ENCODE data around the gene SLC16A1. TPM values are rescaled to one million over a fixed set of nuclear protein-coding genes. Genes with fewer than 3 reads are reported as not detected.

SLC16A1 gene
- polyA plus RNA-seq, 1 of the 3 experiments (the other 2 are of a cell fraction) = 34.2 TPM

DNA sequence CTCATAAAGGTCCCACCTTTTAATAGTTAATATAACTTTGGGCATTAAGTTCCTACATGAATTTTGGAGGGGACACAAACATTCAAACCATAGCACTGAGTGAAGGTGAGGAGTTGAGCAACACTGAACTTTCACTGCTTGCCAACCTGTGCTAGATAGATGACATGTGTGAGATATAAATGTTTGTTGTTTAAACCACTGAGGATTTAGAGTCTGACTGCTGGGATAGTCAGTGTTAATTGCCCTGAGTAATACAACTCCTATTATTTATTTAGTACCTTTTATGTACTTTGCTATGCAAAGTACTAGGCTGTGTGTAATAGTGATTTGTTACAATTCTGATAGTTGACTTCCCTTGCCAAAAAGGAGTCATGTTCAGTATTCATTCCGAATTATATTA is 32.4 kb upstream of the SLC16A1 start (continued):
- TF ChIP-seq, protein P1, sequence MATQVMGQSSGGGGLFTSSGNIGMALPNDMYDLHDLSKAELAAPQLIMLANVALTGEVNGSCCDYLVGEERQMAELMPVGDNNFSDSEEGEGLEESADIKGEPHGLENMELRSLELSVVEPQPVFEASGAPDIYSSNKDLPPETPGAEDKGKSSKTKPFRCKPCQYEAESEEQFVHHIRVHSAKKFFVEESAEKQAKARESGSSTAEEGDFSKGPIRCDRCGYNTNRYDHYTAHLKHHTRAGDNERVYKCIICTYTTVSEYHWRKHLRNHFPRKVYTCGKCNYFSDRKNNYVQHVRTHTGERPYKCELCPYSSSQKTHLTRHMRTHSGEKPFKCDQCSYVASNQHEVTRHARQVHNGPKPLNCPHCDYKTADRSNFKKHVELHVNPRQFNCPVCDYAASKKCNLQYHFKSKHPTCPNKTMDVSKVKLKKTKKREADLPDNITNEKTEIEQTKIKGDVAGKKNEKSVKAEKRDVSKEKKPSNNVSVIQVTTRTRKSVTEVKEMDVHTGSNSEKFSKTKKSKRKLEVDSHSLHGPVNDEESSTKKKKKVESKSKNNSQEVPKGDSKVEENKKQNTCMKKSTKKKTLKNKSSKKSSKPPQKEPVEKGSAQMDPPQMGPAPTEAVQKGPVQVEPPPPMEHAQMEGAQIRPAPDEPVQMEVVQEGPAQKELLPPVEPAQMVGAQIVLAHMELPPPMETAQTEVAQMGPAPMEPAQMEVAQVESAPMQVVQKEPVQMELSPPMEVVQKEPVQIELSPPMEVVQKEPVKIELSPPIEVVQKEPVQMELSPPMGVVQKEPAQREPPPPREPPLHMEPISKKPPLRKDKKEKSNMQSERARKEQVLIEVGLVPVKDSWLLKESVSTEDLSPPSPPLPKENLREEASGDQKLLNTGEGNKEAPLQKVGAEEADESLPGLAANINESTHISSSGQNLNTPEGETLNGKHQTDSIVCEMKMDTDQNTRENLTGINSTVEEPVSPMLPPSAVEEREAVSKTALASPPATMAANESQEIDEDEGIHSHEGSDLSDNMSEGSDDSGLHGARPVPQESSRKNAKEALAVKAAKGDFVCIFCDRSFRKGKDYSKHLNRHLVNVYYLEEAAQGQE (IDR thresholded peaks at IDR 0.05; ENCODE audit: low read depth, low read length) = no peak
- TF ChIP-seq GATA2 (CRISPR knock-in tag; IDR thresholded peaks at IDR 0.05) (no peak), RAD21 (IDR thresholded peaks at IDR 0.05; ENCODE audit: low read length) (no peak), SMC3 (IDR thresholded peaks at IDR 0.05; ENCODE audit: low read depth, low read length) (no peak), ELF1 (IDR thresholded peaks at IDR 0.05) (no peak), NRF1 (IDR thresholded peaks at IDR 0.05; ENCODE audit: low read depth, low read length) (no peak)
- TF ChIP-seq, protein P2, sequence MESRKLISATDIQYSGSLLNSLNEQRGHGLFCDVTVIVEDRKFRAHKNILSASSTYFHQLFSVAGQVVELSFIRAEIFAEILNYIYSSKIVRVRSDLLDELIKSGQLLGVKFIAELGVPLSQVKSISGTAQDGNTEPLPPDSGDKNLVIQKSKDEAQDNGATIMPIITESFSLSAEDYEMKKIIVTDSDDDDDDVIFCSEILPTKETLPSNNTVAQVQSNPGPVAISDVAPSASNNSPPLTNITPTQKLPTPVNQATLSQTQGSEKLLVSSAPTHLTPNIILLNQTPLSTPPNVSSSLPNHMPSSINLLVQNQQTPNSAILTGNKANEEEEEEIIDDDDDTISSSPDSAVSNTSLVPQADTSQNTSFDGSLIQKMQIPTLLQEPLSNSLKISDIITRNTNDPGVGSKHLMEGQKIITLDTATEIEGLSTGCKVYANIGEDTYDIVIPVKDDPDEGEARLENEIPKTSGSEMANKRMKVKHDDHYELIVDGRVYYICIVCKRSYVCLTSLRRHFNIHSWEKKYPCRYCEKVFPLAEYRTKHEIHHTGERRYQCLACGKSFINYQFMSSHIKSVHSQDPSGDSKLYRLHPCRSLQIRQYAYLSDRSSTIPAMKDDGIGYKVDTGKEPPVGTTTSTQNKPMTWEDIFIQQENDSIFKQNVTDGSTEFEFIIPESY (IDR thresholded peaks at IDR 0.05; ENCODE audit: borderline replicate concordance, low read depth) = no peak

DNA sequence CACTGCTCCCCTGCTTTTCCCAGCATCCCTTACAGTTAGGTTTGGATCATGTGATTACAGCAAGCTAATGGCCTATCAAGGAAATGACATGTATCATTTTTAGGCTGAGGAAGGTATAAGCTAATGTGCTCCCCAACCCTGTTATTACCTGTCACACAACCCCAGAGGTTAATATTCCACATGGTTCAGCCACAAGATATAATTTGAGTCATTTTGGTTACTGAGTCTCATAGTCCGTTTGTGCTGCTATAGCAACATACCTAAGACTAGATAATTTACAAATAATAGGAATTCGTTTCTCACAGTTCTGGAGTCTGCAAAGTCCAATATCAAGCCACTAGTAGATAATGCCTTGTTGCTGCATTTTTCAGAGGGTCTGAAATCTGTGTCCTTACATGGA is 29.1 kb upstream of the SLC16A1 start:
- no peak overlapping the region for H3K4me3 ChIP-seq (ENCODE audit: low read depth in 2 of 2, low read length in 1 of 2)
- H3K27ac ChIP-seq (ENCODE audit: low read depth in 2 of 2, low read length in 1 of 2) = no peak overlapping the region
- CTCF ChIA-PET = interaction anchor here (1.0 kb wide), 1 partner anchor 57 kb away, joined by 3 read pairs; no protein-coding TSS in a partner anchor
- H3K9me2 ChIP-seq = no peaks in the 10 kb centered on the region
- H3K4me2 ChIP-seq = no peak overlapping the region
- no peak overlapping the region for H3K9ac ChIP-seq
- no peaks in the 10 kb centered on the region for H3K27me3 ChIP-seq (ENCODE audit: insufficient read depth)
- peaks cover 0 to 4% of the 10 kb centered on the region in 2 experiments for H3K36me3 ChIP-seq (replicated peaks in 1 of 2; ENCODE audit: control insufficient read depth in 1 of 2, insufficient read depth in 2 of 2, low read length in 1 of 2)
- TF ChIP-seq, protein P3, sequence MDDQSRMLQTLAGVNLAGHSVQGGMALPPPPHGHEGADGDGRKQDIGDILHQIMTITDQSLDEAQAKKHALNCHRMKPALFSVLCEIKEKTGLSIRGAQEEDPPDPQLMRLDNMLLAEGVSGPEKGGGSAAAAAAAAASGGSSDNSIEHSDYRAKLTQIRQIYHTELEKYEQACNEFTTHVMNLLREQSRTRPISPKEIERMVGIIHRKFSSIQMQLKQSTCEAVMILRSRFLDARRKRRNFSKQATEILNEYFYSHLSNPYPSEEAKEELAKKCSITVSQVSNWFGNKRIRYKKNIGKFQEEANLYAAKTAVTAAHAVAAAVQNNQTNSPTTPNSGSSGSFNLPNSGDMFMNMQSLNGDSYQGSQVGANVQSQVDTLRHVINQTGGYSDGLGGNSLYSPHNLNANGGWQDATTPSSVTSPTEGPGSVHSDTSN (IDR thresholded peaks at IDR 0.05) = no peak
- no peak for TF ChIP-seq JUND (IDR thresholded peaks at IDR 0.05)
- TF ChIP-seq, protein P4, sequence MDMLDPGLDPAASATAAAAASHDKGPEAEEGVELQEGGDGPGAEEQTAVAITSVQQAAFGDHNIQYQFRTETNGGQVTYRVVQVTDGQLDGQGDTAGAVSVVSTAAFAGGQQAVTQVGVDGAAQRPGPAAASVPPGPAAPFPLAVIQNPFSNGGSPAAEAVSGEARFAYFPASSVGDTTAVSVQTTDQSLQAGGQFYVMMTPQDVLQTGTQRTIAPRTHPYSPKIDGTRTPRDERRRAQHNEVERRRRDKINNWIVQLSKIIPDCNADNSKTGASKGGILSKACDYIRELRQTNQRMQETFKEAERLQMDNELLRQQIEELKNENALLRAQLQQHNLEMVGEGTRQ (IDR thresholded peaks at IDR 0.05; ENCODE audit: borderline replicate concordance, low read depth, low read length) = no peak
- TF ChIP-seq, protein P1 (IDR thresholded peaks at IDR 0.05; ENCODE audit: low read depth, low read length) = no peak
- H3K4me1 ChIP-seq (ENCODE audit: control insufficient read depth in 1 of 2, insufficient read depth in 2 of 2, low read depth in 1 of 2, low read length in 1 of 2) = no peaks in the 10 kb centered on the region
- H3K9me3 ChIP-seq = no peaks in the 10 kb centered on the region
- H2AFZ ChIP-seq (ENCODE audit: low read depth) = no peak overlapping the region
- POLR2A ChIA-PET = no interaction called here
- H4K20me1 ChIP-seq (ENCODE audit: insufficient read depth) = no peaks in the 10 kb centered on the region
- H3K79me2 ChIP-seq (ENCODE audit: insufficient read depth) = no peaks in the 10 kb centered on the region
- 98% methylated on average over 2 of the region's 2 CpGs for WGBS (ENCODE audit: low lambda C conversion rate)
- H3F3A ChIP-seq (replicated peaks; ENCODE audit: insufficient read depth) = peaks cover 5% of the 10 kb centered on the region
- no peak for DNase-seq
